ENCODE data around the gene SH3BGRL2.
"Not testable (repeated sequence)": the region's sequence is repeated elsewhere in the genome, so short reads cannot be mapped to it uniquely, and the experiment has no call there.

The SH3BGRL2 gene

GRCh38 chr6:79640146-79641111, 9.3 kb downstream of the SH3BGRL2 start:
- Histone ChIP-seq H3K27me3 (no peaks in the 10 kb centered on the region), H3K4me2 (peak overlapping the region in 2 of 11 experiments; percentile 12 to 36; a peak in 4 of 22 replicates), H3K4me3 (no peak overlapping the region), H4K20me1 (no peaks in the 10 kb centered on the region), H3K36me3 (no peaks in the 10 kb centered on the region), H3K27ac (no peak overlapping the region), H3K9me3 (replicated peaks in 1 of 11) (no peaks in the 10 kb centered on the region), H3K4me1 (peaks cover 0 to 5% (median 0%) of the 10 kb centered on the region in 10 experiments; a peak in 1 of 20 replicates), H3K9ac (no peak overlapping the region)
- TF ChIP-seq Cebpa-rat (IDR thresholded peaks at IDR 0.05), result no peak

DNA sequence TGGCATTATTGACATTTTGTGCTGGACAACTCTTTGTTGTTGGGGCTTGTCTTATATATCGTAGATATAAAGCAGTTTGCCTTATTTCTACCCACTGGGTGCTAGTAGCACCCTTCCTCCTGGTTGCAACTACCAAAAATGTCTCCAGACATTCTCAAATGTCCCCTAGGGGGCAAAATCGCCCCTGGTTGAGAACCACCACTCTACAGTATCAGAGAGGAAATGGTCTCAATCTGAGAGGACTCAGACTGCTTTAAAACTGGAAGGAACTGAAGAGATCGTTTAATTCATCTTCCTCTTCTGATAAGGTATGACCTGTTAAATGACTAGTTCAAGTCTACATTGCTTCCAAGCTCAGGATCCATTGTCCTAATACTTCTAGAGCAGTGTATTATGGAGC, 14.9 kb downstream of the SH3BGRL2 start:
- no peak for TF ChIP-seq Cebpa-rat (IDR thresholded peaks at IDR 0.05)
- H3K4me2 ChIP-seq, result no peak overlapping the region

GRCh38 chr6:79646561-79646960, 15.4 kb downstream of the SH3BGRL2 start:
- Histone ChIP-seq H3K4me2 (no peak overlapping the region), H3K9me3 (replicated peaks in 1 of 11) (no peaks in the 10 kb centered on the region), H4K20me1 (no peaks in the 10 kb centered on the region), H3K27me3 (no peaks in the 10 kb centered on the region), H3K4me3 (no peak overlapping the region), H3K27ac (no peak overlapping the region), H3K36me3 (no peaks in the 10 kb centered on the region), H3K9ac (no peak overlapping the region), H3K4me1 (no peaks in the 10 kb centered on the region)
- no peak for TF ChIP-seq Cebpa-rat (IDR thresholded peaks at IDR 0.05)

More for the DNA sequence above, 14.9 kb downstream of the SH3BGRL2 start:
- Histone ChIP-seq H3K4me3 (no peak overlapping the region), H3K9ac (no peak overlapping the region), H3K27me3 (no peaks in the 10 kb centered on the region), H3K4me1 (no peaks in the 10 kb centered on the region), H3K36me3 (no peaks in the 10 kb centered on the region), H3K27ac (no peak overlapping the region), H3K9me3 (replicated peaks in 1 of 11) (no peaks in the 10 kb centered on the region), H4K20me1 (no peaks in the 10 kb centered on the region)

- H3K27me3 ChIP-seq, result no peaks in the 10 kb centered on the region
- H3K9me3 ChIP-seq (replicated peaks in 1 of 11), result no peaks in the 10 kb centered on the region
- H3K4me3 ChIP-seq, result no peak overlapping the region
- H3K27ac ChIP-seq, result no peak overlapping the region
- no peaks in the 10 kb centered on the region for H3K36me3 ChIP-seq
- no peaks in the 10 kb centered on the region for H3K4me1 ChIP-seq
- H3K4me2 ChIP-seq, result no peak overlapping the region
- no peak overlapping the region for H3K9ac ChIP-seq
- TF ChIP-seq Cebpa-rat (IDR thresholded peaks at IDR 0.05), result no peak
- H4K20me1 ChIP-seq, result no peaks in the 10 kb centered on the region
These were observed 16.6 kb downstream of the SH3BGRL2 start for GRCh38 chr6:79647741-79648140.

DNA sequence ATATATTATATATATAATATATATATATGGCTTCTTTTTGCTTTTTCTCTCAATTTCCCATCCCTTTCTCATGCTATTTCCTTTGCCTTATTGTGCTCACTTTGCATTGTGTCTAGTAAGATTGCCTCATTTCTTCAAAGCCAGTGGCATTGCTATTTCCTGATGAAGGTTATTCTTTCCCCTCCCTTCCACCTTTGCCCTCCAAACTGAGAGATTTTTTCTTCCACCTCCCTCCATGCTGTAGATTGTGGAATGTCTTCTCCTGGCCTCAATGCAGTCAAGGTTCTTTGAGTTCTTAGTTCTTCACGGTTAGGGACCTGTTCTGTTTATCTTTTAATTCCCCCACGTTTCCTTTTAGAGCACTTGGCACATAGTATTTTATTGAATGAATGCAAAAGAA, 17.2 kb downstream of the SH3BGRL2 start:
- H3K9ac ChIP-seq, result no peak overlapping the region

GRCh38 chr6:79649016-79649415, 17.9 kb downstream of the SH3BGRL2 start:
- H3K4me1 ChIP-seq, result no peaks in the 10 kb centered on the region
- no peak overlapping the region for H3K4me3 ChIP-seq
- no peak overlapping the region for H3K27ac ChIP-seq
- H3K36me3 ChIP-seq, result no peaks in the 10 kb centered on the region
- no peaks in the 10 kb centered on the region for H3K9me3 ChIP-seq (replicated peaks in 1 of 11)
- H4K20me1 ChIP-seq, result no peaks in the 10 kb centered on the region
- H3K27me3 ChIP-seq, result no peaks in the 10 kb centered on the region
- H3K4me2 ChIP-seq, result no peak overlapping the region
- H3K9ac ChIP-seq, result no peak overlapping the region
- TF ChIP-seq Cebpa-rat (IDR thresholded peaks at IDR 0.05), result no peak

More for the DNA sequence above, 17.2 kb downstream of the SH3BGRL2 start:
- no peak for TF ChIP-seq Cebpa-rat (IDR thresholded peaks at IDR 0.05)
- Histone ChIP-seq H3K27me3 (no peaks in the 10 kb centered on the region), H3K4me1 (no peaks in the 10 kb centered on the region), H3K27ac (no peak overlapping the region), H3K4me2 (no peak overlapping the region), H3K9me3 (replicated peaks in 1 of 11) (no peaks in the 10 kb centered on the region), H3K4me3 (no peak overlapping the region), H3K36me3 (no peaks in the 10 kb centered on the region), H4K20me1 (no peaks in the 10 kb centered on the region)

DNA sequence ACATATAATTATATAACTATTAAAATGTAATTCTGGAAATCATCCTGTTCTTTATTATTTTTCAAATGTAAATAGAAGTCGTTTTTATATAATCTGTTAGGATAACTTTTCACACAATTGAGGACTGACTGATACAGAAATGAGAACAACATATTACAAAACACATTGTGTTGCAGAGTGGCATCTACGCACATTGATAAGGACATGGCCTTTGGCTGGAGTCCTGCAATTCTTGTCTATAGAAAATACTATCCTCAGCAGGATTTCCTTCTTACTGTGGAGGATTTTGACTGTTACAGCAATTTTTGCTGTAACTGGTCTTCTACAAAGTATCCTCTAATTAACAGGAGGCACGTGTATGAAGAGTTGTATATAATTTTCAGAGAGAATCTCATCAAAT, 19.8 kb downstream of the SH3BGRL2 start:
- Histone ChIP-seq H3K36me3 (no peaks in the 10 kb centered on the region), H4K20me1 (no peaks in the 10 kb centered on the region), H3K4me3 (no peak overlapping the region), H3K4me1 (no peaks in the 10 kb centered on the region), H3K4me2 (no peak overlapping the region), H3K9ac (no peak overlapping the region), H3K27me3 (no peaks in the 10 kb centered on the region), H3K9me3 (replicated peaks in 1 of 11) (no peaks in the 10 kb centered on the region), H3K27ac (no peak overlapping the region)
- no peak for TF ChIP-seq Cebpa-rat (IDR thresholded peaks at IDR 0.05)

- no peak for TF ChIP-seq Cebpa-rat (IDR thresholded peaks at IDR 0.05)
These were observed 25.0 kb downstream of the SH3BGRL2 start for GRCh38 chr6:79656134-79656533.

DNA sequence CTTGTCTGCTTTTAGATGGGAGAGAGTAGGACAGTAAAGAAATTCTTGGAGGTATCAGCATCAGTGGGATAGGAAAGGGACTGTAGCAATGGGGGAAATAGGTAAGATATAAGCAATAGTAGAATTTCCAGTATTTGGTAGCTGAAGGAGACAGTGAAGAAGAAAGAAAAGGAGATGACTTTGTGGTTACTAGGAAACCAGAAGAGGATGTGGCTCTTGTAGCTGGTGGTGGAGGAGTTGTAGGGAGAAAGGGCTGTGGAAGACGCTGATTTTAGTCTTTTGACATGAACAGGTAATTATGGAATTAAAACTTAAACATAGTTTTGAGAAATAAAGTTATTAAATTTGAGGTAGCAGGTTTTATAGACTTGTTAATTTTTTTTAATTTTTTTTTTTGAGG, 26.1 kb downstream of the SH3BGRL2 start:
- no peak overlapping the region for H3K4me3 ChIP-seq
- no peak for TF ChIP-seq Cebpa-rat (IDR thresholded peaks at IDR 0.05)
- no peaks in the 10 kb centered on the region for H3K36me3 ChIP-seq
- H3K9ac ChIP-seq, result no peak overlapping the region
- no peaks in the 10 kb centered on the region for H3K27me3 ChIP-seq
- H3K9me3 ChIP-seq (replicated peaks in 1 of 11), result no peaks in the 10 kb centered on the region
- H3K4me2 ChIP-seq, result no peak overlapping the region
- H3K4me1 ChIP-seq, result no peaks in the 10 kb centered on the region
- H3K27ac ChIP-seq, result no peak overlapping the region
- no peaks in the 10 kb centered on the region for H4K20me1 ChIP-seq

More at GRCh38 chr6:79656134-79656533, 25.0 kb downstream of the SH3BGRL2 start:
- H4K20me1 ChIP-seq, result no peaks in the 10 kb centered on the region
- H3K4me3 ChIP-seq, result no peak overlapping the region
- no peaks in the 10 kb centered on the region for H3K4me1 ChIP-seq
- no peak overlapping the region for H3K9ac ChIP-seq
- H3K9me3 ChIP-seq (replicated peaks in 1 of 11), result no peaks in the 10 kb centered on the region
- H3K27ac ChIP-seq, result no peak overlapping the region
- H3K36me3 ChIP-seq, result no peaks in the 10 kb centered on the region
- H3K27me3 ChIP-seq, result no peaks in the 10 kb centered on the region
- no peak overlapping the region for H3K4me2 ChIP-seq

DNA sequence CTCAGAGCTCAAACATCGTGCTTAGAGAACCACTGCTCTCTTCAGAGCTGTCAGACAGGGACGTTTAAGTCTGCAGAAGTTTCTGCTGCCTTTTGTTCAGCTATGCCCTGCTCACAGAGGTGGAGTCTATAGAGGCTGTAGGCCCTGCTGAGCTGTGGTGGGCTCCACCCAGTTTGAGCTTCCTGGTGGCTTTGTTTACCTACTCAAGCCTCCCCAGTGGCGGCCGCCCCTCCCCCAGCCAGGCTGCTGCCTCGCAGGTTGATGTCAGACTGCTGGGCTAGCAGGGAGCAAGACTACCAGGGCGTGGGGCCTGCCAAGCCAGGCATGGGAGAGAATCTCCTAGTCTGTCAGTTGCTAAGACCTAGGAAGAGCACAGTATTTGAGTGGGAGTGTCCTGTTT, 32.5 kb downstream of the SH3BGRL2 start:
- H3K36me3 ChIP-seq; H3K27ac ChIP-seq; H3K4me2 ChIP-seq; H3K9ac ChIP-seq; H3K27me3 ChIP-seq; H3K9me3 ChIP-seq (replicated peaks in 1 of 11); H3K4me1 ChIP-seq; H3K4me3 ChIP-seq; H4K20me1 ChIP-seq: not testable (repeated sequence)
